Neutrophil (primary cell): ENCODE results near the gene CNOT8.

Experiments
- H3K27ac ChIP-seq: fragments of 200-600 bp; sonication (generic); 2 replicates; pipeline ENCODE4 v1.5.1; 2016; ENCODE audit warnings: mild to moderate bottlenecking, moderate library complexity
- H3K27me3 ChIP-seq: fragments of 200-600 bp; sonication (generic); 2 replicates; pipeline ENCODE4 v1.6.0; 2016; ENCODE audit warnings: mild to moderate bottlenecking
- H3K36me3 ChIP-seq: fragments of 200-600 bp; sonication (generic); 2 replicates; pipeline ENCODE4 v1.5.1; 2017
- H3K4me1 ChIP-seq, 2 experiments: fragments of 200-600 bp in 1 of 2; sonication (generic) in 1 of 2; 1 replicate in 1 of 2; 2 replicates in 1 of 2; pipeline versions ENCODE4 v1.5.1 to v1.6.1; 2013 to 2016; ENCODE audit warnings: low read depth in 1 of 2, low read length in 1 of 2, mild to moderate bottlenecking in 1 of 2, moderate library complexity in 1 of 2; ENCODE audit not compliant: control insufficient read depth in 1 of 2, insufficient read depth in 1 of 2
- H3K4me3 ChIP-seq, 2 experiments: fragments of 200-600 bp in 1 of 2; sonication (generic) in 1 of 2; 1 replicate in 1 of 2; 2 replicates in 1 of 2; pipeline ENCODE4 v1.5.1; 2013 to 2016; ENCODE audit warnings: low read depth in 1 of 2, low read length in 1 of 2, mild to moderate bottlenecking in 1 of 2, moderate library complexity in 1 of 2
- H3K9me3 ChIP-seq: fragments of 200-600 bp; sonication (generic); 2 replicates; pipeline ENCODE4 v1.5.1; 2016
- CTCF ChIP-seq: fragments of 200-600 bp; sonication (generic); IDR thresholded peaks from 2 replicates; pipeline ENCODE4 v1.5.1; 2016; ENCODE audit warnings: antibody characterized with exemption

The CNOT8 gene

DNA sequence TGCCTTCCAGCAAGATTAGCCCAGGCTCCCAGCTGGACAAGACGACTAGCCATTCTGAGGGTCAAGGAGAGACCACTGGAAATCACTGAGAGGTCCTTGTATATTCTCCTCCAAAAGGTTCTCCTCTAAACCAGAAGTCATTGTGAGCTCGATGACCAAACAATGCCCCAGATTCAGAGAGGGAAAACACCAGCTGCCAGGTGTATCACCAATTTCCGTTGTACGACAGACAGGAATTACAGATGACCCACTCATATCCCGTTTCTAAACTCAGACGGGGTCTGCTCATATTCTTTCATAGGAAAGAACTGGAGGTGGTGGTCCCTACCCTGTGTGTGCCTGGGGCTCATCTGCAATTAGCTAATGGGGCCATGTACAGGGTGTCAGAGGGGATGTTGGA, 22.2 kb upstream of the CNOT8 start:
- no peaks in the 10 kb centered on the region for H3K36me3 ChIP-seq
- H3K27ac ChIP-seq = no peak overlapping the region
- TF ChIP-seq CTCF = no peak
- no peaks in the 10 kb centered on the region for H3K9me3 ChIP-seq
- H3K27me3 ChIP-seq = no peaks in the 10 kb centered on the region
- H3K4me1 ChIP-seq = no peaks in the 10 kb centered on the region
- no peak overlapping the region for H3K4me3 ChIP-seq

GRCh38 chr5:154837009-154837901, 21.2 kb upstream of the CNOT8 start:
- TF ChIP-seq CTCF = no peak
- H3K4me1 ChIP-seq = no peaks in the 10 kb centered on the region

DNA sequence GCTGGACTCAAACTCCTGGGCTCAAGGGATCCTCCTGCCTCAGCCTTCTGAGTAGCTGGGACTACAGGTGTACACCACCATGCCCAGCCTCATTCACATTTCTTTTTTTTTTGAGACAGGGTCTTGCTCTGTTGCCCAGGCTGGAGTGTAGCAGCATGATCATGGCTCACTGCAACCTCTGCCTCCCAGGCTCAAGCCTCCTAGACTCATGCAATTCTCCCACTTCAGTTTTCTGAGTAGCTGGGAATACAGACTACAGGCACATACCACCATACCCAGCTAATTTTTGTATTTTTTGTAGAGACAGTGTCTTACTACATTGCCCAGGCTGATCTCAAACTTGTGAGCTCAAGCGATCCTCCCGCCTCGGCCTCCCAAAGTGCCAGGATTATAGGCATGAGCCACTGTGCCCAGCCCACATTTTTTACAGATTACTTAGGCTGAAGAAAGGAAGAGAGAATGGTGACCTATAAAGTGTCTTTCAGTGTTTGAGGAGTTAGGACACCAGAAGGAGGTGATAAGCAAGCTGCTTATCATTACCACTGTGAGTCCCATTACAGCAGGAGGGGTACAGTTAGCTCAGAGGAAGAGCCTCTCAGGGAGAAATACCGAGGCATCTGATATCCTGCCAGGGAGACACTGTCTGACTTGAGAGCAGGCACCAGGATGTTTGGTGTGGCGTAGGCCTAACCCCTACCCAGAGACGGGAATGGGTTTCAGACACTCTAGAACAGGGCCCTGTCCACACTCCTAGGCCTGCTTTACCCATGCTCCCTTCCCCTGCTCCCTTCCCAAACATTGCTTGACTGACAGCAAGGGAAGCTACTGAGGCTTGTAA, 17.8 kb upstream of the CNOT8 start:
- H3K27ac ChIP-seq = no peak overlapping the region
- H3K36me3 ChIP-seq = no peaks in the 10 kb centered on the region
- no peaks in the 10 kb centered on the region for H3K4me1 ChIP-seq
- no peak overlapping the region for H3K4me3 ChIP-seq
- TF ChIP-seq CTCF = no peak
- no peaks in the 10 kb centered on the region for H3K9me3 ChIP-seq
- H3K27me3 ChIP-seq = no peaks in the 10 kb centered on the region

More at GRCh38 chr5:154837009-154837901, 21.2 kb upstream of the CNOT8 start:
- no peaks in the 10 kb centered on the region for H3K9me3 ChIP-seq
- no peak overlapping the region for H3K27ac ChIP-seq
- no peak overlapping the region for H3K4me3 ChIP-seq
- no peaks in the 10 kb centered on the region for H3K27me3 ChIP-seq
- no peaks in the 10 kb centered on the region for H3K36me3 ChIP-seq

DNA sequence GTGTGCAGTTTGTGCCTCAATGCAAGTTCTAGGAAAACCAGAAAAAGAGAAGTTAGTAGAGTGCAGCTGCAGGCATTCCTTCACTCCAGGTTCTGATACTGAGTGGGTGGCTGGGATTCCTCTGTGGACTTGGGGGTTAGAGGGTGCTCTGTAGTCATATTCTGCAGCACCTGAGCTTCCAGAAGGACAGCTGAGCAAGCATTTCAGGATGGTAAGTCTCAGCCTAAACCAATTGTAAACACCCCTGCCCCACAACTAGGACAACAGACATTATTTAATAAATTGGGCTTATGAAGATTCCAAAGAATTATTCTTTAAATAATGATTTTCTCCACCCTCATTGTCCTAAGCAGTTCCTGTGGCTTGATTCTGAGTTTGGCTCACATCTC, 17.2 kb upstream of the CNOT8 start:
- no peak for TF ChIP-seq CTCF
- no peaks in the 10 kb centered on the region for H3K4me1 ChIP-seq
- H3K27ac ChIP-seq = no peak overlapping the region
- H3K4me3 ChIP-seq = no peak overlapping the region
- no peaks in the 10 kb centered on the region for H3K9me3 ChIP-seq
- H3K27me3 ChIP-seq = no peaks in the 10 kb centered on the region
- H3K36me3 ChIP-seq = no peaks in the 10 kb centered on the region

DNA sequence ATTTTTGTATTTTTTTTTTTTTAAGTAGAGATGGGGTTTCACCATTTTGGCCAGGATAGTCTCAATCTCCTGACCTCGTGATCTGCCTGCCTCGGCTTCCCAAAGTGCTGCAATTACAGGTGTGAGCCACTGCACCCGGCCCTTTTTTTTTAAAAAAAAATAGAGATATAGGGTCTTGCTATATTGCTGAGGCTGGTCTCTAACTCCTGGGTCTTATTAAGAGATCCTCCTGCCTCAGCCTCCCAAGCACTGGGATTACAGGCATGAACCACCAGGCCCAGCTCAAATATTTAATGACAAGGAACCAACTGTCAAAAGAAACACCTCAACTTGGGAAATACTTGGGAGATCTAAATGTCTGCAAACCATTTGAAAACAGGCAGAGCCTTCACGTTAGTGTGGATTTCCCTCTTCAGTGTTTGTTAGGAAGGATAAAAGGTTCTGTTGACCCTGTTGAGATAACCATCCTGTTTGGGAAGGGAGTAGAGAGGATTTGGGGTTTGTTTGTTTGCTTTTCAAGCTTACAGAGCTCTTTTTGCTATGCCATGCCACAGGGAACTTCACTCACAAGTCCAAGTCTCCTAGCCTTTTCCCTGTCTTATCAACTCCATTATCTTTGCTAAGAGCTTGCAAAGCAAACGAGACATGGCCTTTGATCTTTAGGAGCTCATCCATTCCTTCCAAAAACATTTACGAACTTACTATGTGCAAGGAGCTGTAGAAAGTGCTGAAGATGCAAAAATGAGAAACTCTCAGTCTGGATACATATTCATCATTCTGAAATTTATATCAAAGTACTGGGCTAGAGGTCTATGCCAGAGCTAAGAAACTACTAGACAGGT, 15.5 kb upstream of the CNOT8 start:
- Histone ChIP-seq H3K27ac (no peak overlapping the region), H3K4me1 (no peaks in the 10 kb centered on the region), H3K9me3 (no peaks in the 10 kb centered on the region), H3K4me3 (no peak overlapping the region), H3K27me3 (no peaks in the 10 kb centered on the region), H3K36me3 (no peaks in the 10 kb centered on the region)
- TF ChIP-seq CTCF = no peak
